ENCODE results near the gene NCKAP1. TPM values are rescaled to one million over a fixed set of nuclear protein-coding genes. Genes with fewer than 3 reads are reported as not detected.
A peak's percentile ranks its signal among the peaks of the same experiment; 100 is the strongest.

The NCKAP1 gene
- total and polyA plus RNA-seq, 4 donors, result 16.1 to 64.2 (median 24.4) TPM

- no peaks in the 10 kb centered on the region for H3K9me3 ChIP-seq (ENCODE audit: control insufficient read depth in 4 of 4, low read length in 3 of 4)
- H3K36me3 ChIP-seq (ENCODE audit: control insufficient read depth in 4 of 4, insufficient read depth in 3 of 4, low read depth in 1 of 4, low read length in 3 of 4), result peaks cover 3 to 18% (median 15%) of the 10 kb centered on the region in 4 donors
- no peak overlapping the region for H3K4me3 ChIP-seq (ENCODE audit: low read depth in 1 of 3, low read length in 3 of 3)
- no peaks in the 10 kb centered on the region for H3K27me3 ChIP-seq (ENCODE audit: control insufficient read depth in 4 of 4, insufficient read depth in 4 of 4, low read length in 3 of 4)
- no peak for DNase-seq (ENCODE audit: low spot score)
- no peak overlapping the region for H3K9ac ChIP-seq (ENCODE audit: low read depth in 1 of 2, low read length in 2 of 2)
- no peak for TF ChIP-seq CTCF (IDR thresholded peaks at IDR 0.05; ENCODE audit: low read depth, low read length, missing input control)
- no peak for TF ChIP-seq TAF1 (conservative IDR thresholded peaks at IDR 0.05)
- TF ChIP-seq FOXA1 (IDR thresholded peaks at IDR 0.05), result no peak
- no peak for TF ChIP-seq RAD21 (IDR thresholded peaks at IDR 0.05)
- TF ChIP-seq FOXA2 (IDR thresholded peaks at IDR 0.05), result no peak
- TF ChIP-seq SP1 (IDR thresholded peaks at IDR 0.05), result no peak
- no peak for TF ChIP-seq HNF4A (conservative IDR thresholded peaks at IDR 0.05)
- TF ChIP-seq JUND (IDR thresholded peaks at IDR 0.05), result no peak
- TF ChIP-seq GABPA (IDR thresholded peaks at IDR 0.05 in 1 of 2, conservative IDR thresholded peaks at IDR 0.05 in 1 of 2), result no peak
- no peak for TF ChIP-seq YY1 (IDR thresholded peaks at IDR 0.05)
- TF ChIP-seq ATF3 (IDR thresholded peaks at IDR 0.05), result no peak
- no peaks in the 10 kb centered on the region for H3K4me1 ChIP-seq (ENCODE audit: control insufficient read depth in 4 of 4, insufficient read depth in 4 of 4, low read length in 3 of 4)
- H3K27ac ChIP-seq (ENCODE audit: low read depth in 1 of 2, low read length in 2 of 2), result no peak overlapping the region
Observed at GRCh38 chr2:182929972-182930371, 108.3 kb downstream of the NCKAP1 start.

- Histone ChIP-seq H3K4me1 (ENCODE audit: control insufficient read depth in 4 of 4, insufficient read depth in 4 of 4, low read length in 3 of 4) (peaks cover 0 to under 1% (median 0%) of the 10 kb centered on the region in 4 donors), H3K27me3 (ENCODE audit: control insufficient read depth in 4 of 4, insufficient read depth in 4 of 4, low read length in 3 of 4) (no peaks in the 10 kb centered on the region), H3K9me3 (ENCODE audit: control insufficient read depth in 4 of 4, low read length in 3 of 4) (no peaks in the 10 kb centered on the region), H3K9ac (ENCODE audit: low read depth in 1 of 2, low read length in 2 of 2) (no peak overlapping the region), H3K36me3 (ENCODE audit: control insufficient read depth in 4 of 4, insufficient read depth in 3 of 4, low read depth in 1 of 4, low read length in 3 of 4) (peaks cover 4 to 12% (median 8%) of the 10 kb centered on the region in 4 donors), H3K27ac (ENCODE audit: low read depth in 1 of 2, low read length in 2 of 2) (no peak overlapping the region), H3K4me3 (ENCODE audit: low read depth in 1 of 3, low read length in 3 of 3) (no peak overlapping the region)
- DNase-seq (ENCODE audit: low spot score), result no peak
- TF ChIP-seq RAD21 (IDR thresholded peaks at IDR 0.05) (peak in 1 of 2 donors; percentile 14), HNF4A (conservative IDR thresholded peaks at IDR 0.05) (no peak)
Observed at GRCh38 chr2:182924306-182924705, 114.0 kb downstream of the NCKAP1 start.

GRCh38 chr2:182921234-182921633 is 117.0 kb downstream of the NCKAP1 start:
- DNase-seq (ENCODE audit: low spot score), result no peak
- H3K36me3 ChIP-seq (ENCODE audit: control insufficient read depth in 4 of 4, insufficient read depth in 3 of 4, low read depth in 1 of 4, low read length in 3 of 4), result peaks cover 1 to 8% (median 3%) of the 10 kb centered on the region in 4 donors
- H3K27me3 ChIP-seq (ENCODE audit: control insufficient read depth in 4 of 4, insufficient read depth in 4 of 4, low read length in 3 of 4), result no peaks in the 10 kb centered on the region
- peaks cover 0 to 7% (median 2%) of the 10 kb centered on the region in 4 donors for H3K4me1 ChIP-seq (ENCODE audit: control insufficient read depth in 4 of 4, insufficient read depth in 4 of 4, low read length in 3 of 4)
- TF ChIP-seq REST (IDR thresholded peaks at IDR 0.05), result no peak
- TF ChIP-seq HNF4A (conservative IDR thresholded peaks at IDR 0.05), result no peak
- TF ChIP-seq CTCF (IDR thresholded peaks at IDR 0.05; ENCODE audit: low read depth, low read length, missing input control), result no peak
- TF ChIP-seq FOXA1 (IDR thresholded peaks at IDR 0.05), result no peak
- TF ChIP-seq MAX (IDR thresholded peaks at IDR 0.05), result no peak
- TF ChIP-seq GABPA (IDR thresholded peaks at IDR 0.05 in 1 of 2, conservative IDR thresholded peaks at IDR 0.05 in 1 of 2), result no peak
- H3K9ac ChIP-seq (ENCODE audit: low read depth in 1 of 2, low read length in 2 of 2), result no peak overlapping the region
- no peak overlapping the region for H3K27ac ChIP-seq (ENCODE audit: low read depth in 1 of 2, low read length in 2 of 2)
- no peaks in the 10 kb centered on the region for H3K9me3 ChIP-seq (ENCODE audit: control insufficient read depth in 4 of 4, low read length in 3 of 4)
- no peak overlapping the region for H3K4me3 ChIP-seq (ENCODE audit: low read depth in 1 of 3, low read length in 3 of 3)

Data from liver (tissue), 9 donors.